NCI-H748 (cell line): Measurements from ENCODE around the gene OTOP1.
A peak's percentile ranks its signal among the peaks of the same experiment; 100 is the strongest.
"Not testable (repeated sequence)": the region's sequence is repeated elsewhere in the genome, so short reads cannot be mapped to it uniquely, and the experiment has no call there.

Source experiments
- DNase-seq: peaks from one replicate; lab custom pipeline; 2025; ENCODE audit not compliant: unreplicated experiment; lab: John Stamatoyannopoulos, UW

Gene OTOP1

GRCh38 chr4:4165701-4166392, 60.9 kb downstream of the OTOP1 start:
- DNase-seq: peak; percentile 10

GRCh38 chr4:4164532-4165173, 62.1 kb downstream of the OTOP1 start:
- DNase-seq: not testable (repeated sequence)

DNA sequence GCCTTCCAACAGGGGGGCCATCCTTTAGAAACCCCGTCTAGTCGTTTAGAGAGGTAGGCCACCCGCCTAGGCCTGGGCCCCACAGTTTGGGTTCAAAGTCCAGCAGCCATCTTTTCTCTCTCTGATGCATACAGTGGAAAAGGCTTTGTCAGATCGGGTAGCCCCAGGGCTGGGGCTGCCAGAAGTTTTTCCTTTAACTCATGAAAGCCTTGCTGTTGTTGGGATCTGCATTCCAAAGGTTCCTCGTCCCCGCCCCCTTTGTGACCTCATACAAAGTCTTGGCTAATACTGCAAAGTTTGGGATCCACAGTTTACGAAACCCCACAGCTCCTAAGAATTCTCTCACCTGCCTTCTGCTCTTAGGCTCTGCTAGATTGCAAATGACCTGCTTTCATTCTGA, 64.5 kb downstream of the OTOP1 start:
- not testable (repeated sequence) for DNase-seq

DNA sequence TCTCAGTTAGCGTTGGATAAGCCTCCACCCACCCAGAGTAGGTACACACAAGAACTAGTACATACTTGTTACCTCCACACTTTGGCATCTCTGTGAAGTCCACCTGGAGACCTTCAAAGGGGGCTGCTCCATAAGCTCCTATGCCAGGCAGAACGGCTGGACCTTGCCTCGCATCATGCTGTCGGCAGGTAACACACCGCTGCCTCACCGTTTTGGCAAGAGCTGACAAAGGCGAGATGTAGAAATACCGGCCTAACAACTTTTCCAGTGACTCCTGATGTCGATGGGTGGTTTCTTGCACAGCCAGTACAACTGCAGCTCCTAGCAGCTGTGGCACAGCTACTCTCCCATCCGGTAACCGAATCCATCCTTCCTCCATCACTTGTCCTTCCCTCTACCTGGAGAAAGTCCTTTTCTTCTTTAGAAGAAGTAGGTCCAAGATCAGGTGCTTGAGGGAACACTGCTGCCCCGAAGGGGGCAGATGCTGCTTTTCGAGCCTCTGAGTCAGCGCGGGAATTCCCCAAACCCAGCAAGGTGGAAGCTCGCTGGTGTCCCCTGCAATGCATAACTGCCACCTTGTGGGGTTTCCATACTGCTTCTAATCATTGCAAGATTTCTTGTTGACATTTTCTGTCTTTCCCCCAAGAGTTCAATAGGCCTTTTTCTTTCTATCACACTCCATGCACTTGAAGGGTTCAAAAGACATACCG, 65.6 kb downstream of the OTOP1 start:
- DNase-seq: not testable (repeated sequence)

DNA sequence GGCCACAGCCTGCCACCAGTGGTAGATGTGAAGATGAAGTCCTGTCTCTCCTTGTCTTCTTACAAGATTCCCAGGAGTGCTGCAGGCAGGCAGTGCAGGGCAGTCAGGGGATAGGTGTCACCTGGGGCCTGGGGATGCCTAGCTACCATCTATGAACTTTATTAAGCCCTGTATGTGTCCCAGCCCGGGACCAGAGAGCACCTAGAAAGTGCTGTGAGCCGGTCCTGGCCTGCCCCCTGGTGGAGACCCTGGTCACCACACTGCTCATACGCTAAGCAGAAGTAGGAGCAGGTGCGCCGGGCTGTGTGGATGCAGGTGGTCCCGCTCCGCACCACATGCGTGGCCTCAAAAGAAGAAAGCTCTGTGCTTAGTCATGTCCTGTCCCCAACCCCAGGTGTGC, 81.1 kb downstream of the OTOP1 start:
- DNase-seq: not testable (repeated sequence)

DNA sequence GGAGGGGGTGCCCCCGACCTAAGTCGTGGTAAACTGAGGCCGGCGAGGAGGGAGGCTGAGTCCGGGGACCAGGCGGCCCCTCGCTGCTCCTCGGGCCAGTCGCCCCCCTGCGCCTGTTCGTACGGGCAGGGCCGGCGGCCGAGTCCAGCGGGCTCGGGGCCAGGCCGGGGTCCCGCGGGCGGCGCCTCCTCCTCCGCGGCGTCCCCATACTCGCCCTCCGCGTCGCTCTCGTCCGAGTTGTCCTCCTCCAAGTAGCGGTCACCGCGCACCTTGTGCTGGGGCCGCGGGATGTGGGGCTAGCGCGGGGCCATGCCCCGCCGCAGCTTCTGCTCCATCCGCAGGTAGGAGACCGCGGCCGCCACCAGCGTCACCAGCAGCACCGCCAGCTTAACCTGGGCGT, 83.4 kb downstream of the OTOP1 start:
- DNase-seq: not testable (repeated sequence)

GRCh38 chr4:4142679-4143078, 84.0 kb downstream of the OTOP1 start:
- peak; percentile 0 for DNase-seq

GRCh38 chr4:4141186-4141585, 85.5 kb downstream of the OTOP1 start:
- DNase-seq: not testable (repeated sequence)
